Panc1 (cell line): ENCODE measurements around the gene GJC2. TPM values are rescaled to one million over a fixed set of nuclear protein-coding genes. Genes with fewer than 3 reads are reported as not detected.

Experiments used
- ATAC-seq: fragments of 200-7000 bp; cut with Tn5 transposase; 2 replicates; pipeline ENCODE4 v1.9.1; 2020; ENCODE audit warnings: mild to moderate bottlenecking, moderate library complexity
- BruUV-seq: library from RNA; stranded (reverse); fragments of 400-500 nt; replicated peaks from 2 replicates; lab custom pipeline; 2021; lab: Mats Ljungman, UMichigan
- CTCF ChIA-PET: fragments of 300-600 bp; sonication (Branson Sonifier 250); formaldehyde crosslinking; loops from one replicate; lab custom pipeline; 2022; ENCODE audit warnings: antibody characterized with exemption; lab: Charles Lee
- POLR2A ChIA-PET: fragments of 300-600 bp; sonication (Branson Sonifier 250); formaldehyde crosslinking; loops from one replicate; lab custom pipeline; 2022; ENCODE audit warnings: antibody characterized with exemption; lab: Charles Lee
- DNase-seq: peaks from one replicate; pipeline ENCODE4 v3.0.0-alpha.2; 2010; ENCODE audit warnings: low read depth, low spot score
- H3K27ac ChIP-seq: 2 replicates; pipeline ENCODE4 v1.5.1; 2011; ENCODE audit warnings: mild to moderate bottlenecking, low read length, inconsistent platforms
- H3K27me3 ChIP-seq: fragments of 200-500 bp; sonication (Bioruptor generic); 2 replicates; pipeline ENCODE4 v1.6.0; 2014; ENCODE audit warnings: low read length, inconsistent platforms; ENCODE audit not compliant: control insufficient read depth, insufficient read depth
- H3K36me3 ChIP-seq: fragments of 200-500 bp; sonication (Bioruptor generic); 2 replicates; pipeline ENCODE4 v1.5.1; 2014; ENCODE audit warnings: inconsistent platforms, mild to moderate bottlenecking, low read length, moderate library complexity; ENCODE audit not compliant: control insufficient read depth, insufficient read depth
- H3K4me1 ChIP-seq: 2 replicates; pipeline ENCODE4 v1.5.1; 2011; ENCODE audit warnings: inconsistent platforms, mild to moderate bottlenecking, low read length, moderate library complexity; ENCODE audit not compliant: control insufficient read depth, insufficient read depth
- H3K4me3 ChIP-seq, 2 experiments: 2 replicates each; pipeline ENCODE4 v1.5.1; 2011 to 2012; ENCODE audit warnings: low read depth in 2 of 2, low read length in 2 of 2, mild to moderate bottlenecking in 2 of 2, inconsistent platforms in 1 of 2, moderate library complexity in 1 of 2
- H3K9me3 ChIP-seq: fragments of 200-500 bp; sonication (Bioruptor generic); 2 replicates; pipeline ENCODE4 v1.5.1; 2014; ENCODE audit warnings: low read depth, mild to moderate bottlenecking, inconsistent platforms, low read length, moderate library complexity; ENCODE audit not compliant: control insufficient read depth, insufficient read depth
- CTCF ChIP-seq: fragments of 450-650 bp; IDR thresholded peaks from 2 replicates; pipeline ENCODE4 v1.5.1; 2017; ENCODE audit warnings: mild to moderate bottlenecking
- POLR2AphosphoS5 ChIP-seq: IDR thresholded peaks from 2 replicates; pipeline ENCODE4 v1.6.1; 2012; ENCODE audit warnings: mild to moderate bottlenecking, low read depth, low read length, moderate library complexity
- REST ChIP-seq, 2 experiments: IDR thresholded peaks; 2 replicates each; pipeline ENCODE4 v1.6.1; 2011 to 2012; ENCODE audit warnings: low read depth in 2 of 2, control low read depth in 1 of 2, low read length in 1 of 2, mild to moderate bottlenecking in 1 of 2, moderate library complexity in 1 of 2; ENCODE audit not compliant: insufficient read depth in 1 of 2
- SIN3A ChIP-seq: IDR thresholded peaks from 2 replicates; pipeline ENCODE4 v1.6.1; 2012; ENCODE audit warnings: low read depth, mild to moderate bottlenecking, low read length, moderate library complexity, borderline replicate concordance; ENCODE audit not compliant: insufficient read depth
- TCF7L2 ChIP-seq: IDR thresholded peaks from 2 replicates; pipeline ENCODE4 v1.6.1; 2011; ENCODE audit warnings: mild to moderate bottlenecking, low read depth, low read length, inconsistent platforms
- in situ Hi-C: cut with HindIII; loops from 2 replicates; pipeline ENCODE4 v1.10.0; 2016; ENCODE audit warnings: low sequenced_read_pairs, low pct_unique_long_range_greater_than_20kb
- intact Hi-C: fragments of 100-400 bp; cut with micrococcal nuclease; formaldehyde crosslinking; loops from one replicate; pipeline ENCODE4 v1.10.0; 2022; ENCODE audit not compliant: unreplicated experiment
- total RNA-seq: library from RNA; stranded (reverse); gene quantifications from one replicate; pipeline ENCODE4 v1.2.1, GENCODE V29; 2021; ENCODE audit not compliant: unreplicated experiment

Gene GJC2
- total RNA-seq, 1 experiment from 2014 or later: 2.4 TPM

- TF ChIP-seq POLR2AphosphoS5 (no peak), REST (IDR thresholded peaks at IDR 0.05; ENCODE audit: insufficient read depth in 1 of 2, low read depth in 2 of 2, low read length in 1 of 2) (no peak), CTCF (no peak), SIN3A (no peak), TCF7L2 (no peak)
- H3K36me3 ChIP-seq: no peaks in the 10 kb centered on the region
- ATAC-seq: no peak
- in situ Hi-C loops: no loop called here
- no peaks in the 10 kb centered on the region for H3K4me1 ChIP-seq
- no peak for DNase-seq
- no peaks in the 10 kb centered on the region for H3K27me3 ChIP-seq
- POLR2A ChIA-PET: interaction anchor here (0.5 kb wide), 1 partner anchor 98 kb away, joined by 4 read pairs; no protein-coding TSS in a partner anchor
- H3K27ac ChIP-seq: no peak overlapping the region
- CTCF ChIA-PET: no interaction called here
- no peak overlapping the region for H3K4me3 ChIP-seq
- intact Hi-C loops: no loop called here
- no peaks in the 10 kb centered on the region for H3K9me3 ChIP-seq
- no TSS peak for BruUV-seq
These were observed 6.8 kb downstream of the GJC2 start for GRCh38 chr1:228156515-228156881.

GRCh38 chr1:228156941-228157728, 7.4 kb downstream of the GJC2 start:
- H3K27me3 ChIP-seq: no peaks in the 10 kb centered on the region
- intact Hi-C loops (no loop called here), in situ Hi-C loops (no loop called here)
- DNase-seq (no peak), ATAC-seq (no peak)
- no peaks in the 10 kb centered on the region for H3K9me3 ChIP-seq
- POLR2A ChIA-PET: interaction anchor here (0.6 kb wide), 1 partner anchor 9 kb away, joined by 5 read pairs; no protein-coding TSS in a partner anchor
- BruUV-seq: no TSS peak
- H3K4me3 ChIP-seq: no peak overlapping the region
- TF ChIP-seq SIN3A (no peak), CTCF (no peak), REST (IDR thresholded peaks at IDR 0.05; ENCODE audit: insufficient read depth in 1 of 2, low read depth in 2 of 2, low read length in 1 of 2) (no peak), POLR2AphosphoS5 (no peak), TCF7L2 (no peak)
- no peaks in the 10 kb centered on the region; the same call in 1 of the 2 replicates for H3K4me1 ChIP-seq
- CTCF ChIA-PET: interaction anchor here (0.5 kb wide), 1 partner anchor 151 kb away, joined by 4 read pairs; no protein-coding TSS in a partner anchor
- no peaks in the 10 kb centered on the region for H3K36me3 ChIP-seq
- H3K27ac ChIP-seq: no peak overlapping the region
